ENCODE measurements around the gene TP53BP2.
"Not testable (repeated sequence)": the region's sequence is repeated elsewhere in the genome, so short reads cannot be mapped to it uniquely, and the experiment has no call there.

TP53BP2 gene

DNA sequence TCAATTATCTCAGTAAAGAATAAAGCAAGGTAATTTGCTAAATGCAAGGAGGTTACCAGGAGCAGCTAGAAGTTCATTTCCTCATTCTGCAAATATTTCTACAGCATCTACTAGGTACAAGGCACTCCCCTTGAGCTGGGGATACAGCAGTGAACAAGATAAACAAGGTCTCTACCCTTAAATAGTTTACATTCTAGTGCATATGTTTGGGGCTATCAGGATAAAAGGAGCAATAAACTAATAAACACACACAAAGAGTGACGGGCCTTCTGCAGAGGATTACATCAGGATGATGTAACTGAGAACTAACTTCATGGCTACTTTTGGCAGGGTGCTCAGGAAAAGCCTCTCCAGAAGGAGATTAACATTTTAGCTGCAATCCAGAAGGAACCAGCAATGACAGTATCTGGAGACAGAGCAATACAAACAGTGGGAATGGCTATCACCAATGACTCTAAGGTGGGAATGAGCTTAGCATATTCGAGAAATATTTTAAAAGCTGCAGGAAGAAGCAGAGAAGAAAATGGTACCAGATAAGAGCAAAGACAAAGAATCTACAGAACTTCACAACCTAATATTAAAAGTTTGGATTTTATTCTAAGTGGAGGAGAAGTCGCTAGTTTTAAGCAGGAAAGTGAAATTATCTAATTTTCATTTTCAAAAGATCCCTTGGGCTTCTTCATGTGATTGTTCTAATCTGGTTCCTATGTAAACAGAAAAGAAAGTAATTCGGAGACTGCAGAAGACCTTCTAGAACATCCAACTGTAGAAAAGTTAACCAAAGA lies 25.8 kb downstream of the TP53BP2 start:
- H3K4me3 ChIP-seq (ENCODE audit: low read depth, low read length): no peak overlapping the region
- TF ChIP-seq, protein P1, sequence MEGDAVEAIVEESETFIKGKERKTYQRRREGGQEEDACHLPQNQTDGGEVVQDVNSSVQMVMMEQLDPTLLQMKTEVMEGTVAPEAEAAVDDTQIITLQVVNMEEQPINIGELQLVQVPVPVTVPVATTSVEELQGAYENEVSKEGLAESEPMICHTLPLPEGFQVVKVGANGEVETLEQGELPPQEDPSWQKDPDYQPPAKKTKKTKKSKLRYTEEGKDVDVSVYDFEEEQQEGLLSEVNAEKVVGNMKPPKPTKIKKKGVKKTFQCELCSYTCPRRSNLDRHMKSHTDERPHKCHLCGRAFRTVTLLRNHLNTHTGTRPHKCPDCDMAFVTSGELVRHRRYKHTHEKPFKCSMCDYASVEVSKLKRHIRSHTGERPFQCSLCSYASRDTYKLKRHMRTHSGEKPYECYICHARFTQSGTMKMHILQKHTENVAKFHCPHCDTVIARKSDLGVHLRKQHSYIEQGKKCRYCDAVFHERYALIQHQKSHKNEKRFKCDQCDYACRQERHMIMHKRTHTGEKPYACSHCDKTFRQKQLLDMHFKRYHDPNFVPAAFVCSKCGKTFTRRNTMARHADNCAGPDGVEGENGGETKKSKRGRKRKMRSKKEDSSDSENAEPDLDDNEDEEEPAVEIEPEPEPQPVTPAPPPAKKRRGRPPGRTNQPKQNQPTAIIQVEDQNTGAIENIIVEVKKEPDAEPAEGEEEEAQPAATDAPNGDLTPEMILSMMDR (IDR thresholded peaks at IDR 0.05; ENCODE audit: low read depth, low read length): no peak

DNA sequence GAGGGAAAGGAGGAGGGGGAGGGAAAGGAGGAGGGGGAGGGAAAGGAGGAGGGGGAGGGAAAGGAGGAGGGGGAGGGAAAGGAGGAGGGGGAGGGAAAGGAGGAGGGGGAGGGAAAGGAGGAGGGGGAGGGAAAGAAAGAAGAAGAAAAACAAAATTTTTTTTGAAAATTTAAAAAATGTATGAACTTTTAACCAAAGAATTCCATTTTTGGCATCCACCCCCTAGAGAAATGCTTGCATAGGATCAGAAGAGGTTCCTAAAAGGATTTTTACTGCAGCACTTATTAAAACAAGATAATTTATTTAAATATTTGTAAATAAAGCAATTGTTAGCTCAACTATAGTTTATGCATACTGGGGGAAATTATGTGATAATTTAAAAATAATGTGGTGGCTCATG lies 28.5 kb downstream of the TP53BP2 start:
- not testable (repeated sequence) for H3K4me3 ChIP-seq (ENCODE audit: low read depth, low read length)

DNA sequence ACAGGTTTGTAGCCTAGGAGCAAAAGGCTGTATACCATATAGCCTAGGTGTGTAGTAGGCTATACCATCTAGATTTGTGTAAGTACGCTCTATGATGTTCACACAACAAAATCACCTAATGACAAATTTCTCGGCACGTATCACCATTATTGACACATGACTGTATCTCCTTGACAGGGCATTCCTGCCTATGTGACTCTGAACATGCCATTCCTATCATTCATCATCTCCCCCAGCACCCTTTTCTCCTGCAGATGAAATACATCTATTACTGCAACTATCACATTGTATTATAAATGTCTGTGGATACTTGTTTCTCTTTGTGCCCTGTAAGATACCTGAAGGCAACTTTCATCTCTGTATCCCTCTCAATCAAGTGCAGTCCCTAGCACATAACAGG lies 29.9 kb downstream of the TP53BP2 start:
- H3K4me3 ChIP-seq (ENCODE audit: low read depth, low read length): no peak overlapping the region
- TF ChIP-seq, protein P1 (IDR thresholded peaks at IDR 0.05; ENCODE audit: low read depth, low read length): no peak

DNA sequence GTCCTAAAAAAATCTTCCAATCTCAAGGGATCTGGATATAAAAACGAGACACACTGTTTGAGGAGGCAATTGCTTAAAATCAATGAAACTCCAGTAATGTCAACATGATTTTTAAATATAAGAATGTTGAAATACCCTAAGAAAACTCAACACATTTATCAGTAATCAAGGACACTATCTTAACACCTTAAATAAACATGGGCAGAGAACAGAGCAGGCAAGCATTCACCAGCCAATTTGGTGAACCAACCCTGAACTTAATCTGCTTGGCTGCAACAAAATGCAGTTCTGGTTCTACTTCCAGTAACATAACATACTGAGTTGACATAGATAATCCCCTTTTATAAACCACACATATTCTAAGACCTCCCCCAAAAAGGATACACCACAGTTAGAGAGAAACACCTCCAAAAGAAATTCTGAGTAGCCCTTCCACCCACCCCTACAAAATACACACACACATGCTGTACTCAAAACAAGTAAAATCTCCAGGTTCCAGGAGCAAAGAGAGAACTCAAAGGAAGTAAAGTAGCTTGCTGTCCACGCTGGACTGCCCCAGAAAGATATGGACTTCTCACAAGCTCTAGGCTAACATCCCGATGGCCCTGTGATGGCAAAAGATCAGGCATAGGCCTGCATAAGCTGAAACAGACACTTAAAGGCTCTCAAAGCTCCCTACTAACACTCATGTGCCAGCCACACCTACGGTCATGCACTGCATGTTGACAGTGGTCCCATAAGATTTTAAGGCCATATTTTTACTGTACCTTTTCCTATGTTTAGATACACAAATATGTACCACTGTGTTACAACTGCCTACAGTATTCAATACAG lies 30.5 kb downstream of the TP53BP2 start:
- TF ChIP-seq, protein P1 (IDR thresholded peaks at IDR 0.05; ENCODE audit: low read depth, low read length): no peak
- H3K4me3 ChIP-seq (ENCODE audit: low read depth, low read length): no peak overlapping the region

DNA sequence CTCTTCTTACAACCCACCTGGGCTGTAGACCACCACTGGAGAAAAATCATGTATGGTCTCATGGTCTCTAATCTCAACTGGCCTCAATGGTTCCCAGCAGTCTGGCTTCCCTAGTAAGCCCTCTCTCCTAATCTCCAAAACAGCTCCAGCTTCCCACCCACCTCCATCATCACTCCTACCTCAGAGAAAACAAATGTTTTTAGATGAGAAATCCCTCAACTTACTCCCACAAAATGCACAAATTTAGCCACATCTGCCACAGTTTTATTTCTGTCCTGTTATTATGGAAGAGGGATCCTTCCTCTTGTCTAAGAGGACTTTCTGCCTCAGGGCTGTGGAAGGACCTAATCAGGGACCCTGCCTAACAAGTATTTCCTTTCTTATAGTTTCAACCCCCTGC lies 32.1 kb downstream of the TP53BP2 start:
- H3K4me3 ChIP-seq (ENCODE audit: low read depth, low read length): no peak overlapping the region
- TF ChIP-seq, protein P1 (IDR thresholded peaks at IDR 0.05; ENCODE audit: low read depth, low read length): no peak

DNA sequence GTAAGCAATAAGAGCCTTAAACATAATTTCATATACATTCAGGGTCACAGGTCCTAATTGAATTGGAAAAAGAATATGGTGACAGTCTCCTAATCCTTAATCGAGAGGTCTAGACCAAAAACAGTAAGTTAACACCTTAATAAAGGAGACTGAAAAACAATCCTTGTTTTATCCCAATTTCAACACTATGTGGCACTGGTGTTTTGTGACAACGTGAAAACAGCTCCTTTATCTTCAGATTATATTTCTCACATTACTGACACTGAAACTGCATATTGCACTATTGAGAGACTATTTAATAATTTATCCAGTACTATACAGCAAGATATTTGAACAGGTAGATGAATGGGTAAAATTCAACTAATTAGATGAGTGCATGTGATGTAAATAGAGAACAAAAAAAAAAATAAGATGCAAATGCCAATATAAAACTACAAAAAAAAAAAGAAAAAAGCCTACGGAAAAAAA lies 34.1 kb downstream of the TP53BP2 start:
- no peak overlapping the region for H3K4me3 ChIP-seq (ENCODE audit: low read depth, low read length)
- TF ChIP-seq, protein P1 (IDR thresholded peaks at IDR 0.05; ENCODE audit: low read depth, low read length): 0 out of 2 replicates have a peak, but pooled peaks have one; percentile 7

DNA sequence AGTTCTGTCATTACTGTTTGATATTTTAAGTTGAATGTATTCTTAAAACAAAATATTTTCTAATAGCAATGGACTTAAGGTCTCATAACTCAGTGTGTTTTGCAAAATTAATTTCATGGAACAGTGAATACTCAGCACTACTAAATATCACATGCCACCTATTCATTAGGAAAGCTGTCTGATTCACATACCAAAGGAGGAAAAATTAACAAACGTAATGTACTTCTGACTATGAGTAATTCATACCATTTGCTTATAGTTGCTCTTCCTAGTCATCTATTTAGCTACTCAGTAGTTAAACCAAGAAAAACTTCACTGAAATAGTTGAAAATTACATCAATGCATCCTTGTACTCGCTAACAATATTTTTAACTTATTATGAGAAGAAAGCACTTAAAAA lies 35.2 kb downstream of the TP53BP2 start:
- no peak overlapping the region for H3K4me3 ChIP-seq (ENCODE audit: low read depth, low read length)
- TF ChIP-seq, protein P1 (IDR thresholded peaks at IDR 0.05; ENCODE audit: low read depth, low read length): no peak

DNA sequence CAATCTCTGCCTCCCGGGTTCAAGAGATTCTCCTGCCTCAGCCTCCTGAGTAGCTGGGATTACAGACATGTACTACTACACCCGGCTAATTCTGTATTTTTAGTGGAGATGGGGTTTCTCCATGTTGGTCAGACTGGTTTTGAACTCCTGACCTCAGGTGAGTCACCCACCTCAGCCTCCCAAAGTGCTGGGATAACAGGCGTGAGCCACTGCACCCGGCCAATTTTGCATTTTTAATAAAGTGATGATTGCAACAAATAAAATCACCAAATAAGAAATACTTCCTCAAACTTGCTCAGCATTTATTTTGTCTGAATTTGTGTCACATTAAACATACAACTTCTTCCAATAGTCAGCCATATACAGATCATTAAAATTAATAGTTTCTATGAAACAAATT lies 35.8 kb downstream of the TP53BP2 start:
- H3K4me3 ChIP-seq (ENCODE audit: low read depth, low read length): not testable (repeated sequence)

Measured in WI38 (cell line).